ENCODE measurements around the gene RIT1.

DNA sequence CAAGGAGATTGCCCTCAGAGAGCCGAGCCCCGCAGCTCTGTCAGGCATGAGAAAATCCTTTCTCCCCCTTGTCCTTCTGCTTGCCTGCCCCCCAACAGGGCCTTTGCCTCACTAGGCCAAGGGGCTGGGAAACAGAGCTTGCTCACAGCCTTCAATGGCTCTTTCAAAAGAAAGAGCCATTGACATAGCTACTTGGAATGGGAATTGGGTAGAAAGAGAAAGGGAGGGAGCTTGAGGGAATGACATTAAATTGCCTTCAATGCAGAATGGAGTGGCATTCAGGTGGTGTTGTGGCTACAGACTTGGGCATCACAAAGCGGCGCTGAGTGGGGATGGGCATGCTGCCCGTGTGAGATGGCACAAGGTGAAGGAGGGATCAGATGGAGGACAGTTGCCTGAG is 38.6 kb downstream of the RIT1 start:
- TF ChIP-seq, protein P1, sequence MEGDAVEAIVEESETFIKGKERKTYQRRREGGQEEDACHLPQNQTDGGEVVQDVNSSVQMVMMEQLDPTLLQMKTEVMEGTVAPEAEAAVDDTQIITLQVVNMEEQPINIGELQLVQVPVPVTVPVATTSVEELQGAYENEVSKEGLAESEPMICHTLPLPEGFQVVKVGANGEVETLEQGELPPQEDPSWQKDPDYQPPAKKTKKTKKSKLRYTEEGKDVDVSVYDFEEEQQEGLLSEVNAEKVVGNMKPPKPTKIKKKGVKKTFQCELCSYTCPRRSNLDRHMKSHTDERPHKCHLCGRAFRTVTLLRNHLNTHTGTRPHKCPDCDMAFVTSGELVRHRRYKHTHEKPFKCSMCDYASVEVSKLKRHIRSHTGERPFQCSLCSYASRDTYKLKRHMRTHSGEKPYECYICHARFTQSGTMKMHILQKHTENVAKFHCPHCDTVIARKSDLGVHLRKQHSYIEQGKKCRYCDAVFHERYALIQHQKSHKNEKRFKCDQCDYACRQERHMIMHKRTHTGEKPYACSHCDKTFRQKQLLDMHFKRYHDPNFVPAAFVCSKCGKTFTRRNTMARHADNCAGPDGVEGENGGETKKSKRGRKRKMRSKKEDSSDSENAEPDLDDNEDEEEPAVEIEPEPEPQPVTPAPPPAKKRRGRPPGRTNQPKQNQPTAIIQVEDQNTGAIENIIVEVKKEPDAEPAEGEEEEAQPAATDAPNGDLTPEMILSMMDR (conservative IDR thresholded peaks at IDR 0.05; ENCODE audit: low read length) = no peak
- no peak for TF ChIP-seq EZH2phosphoT487 (IDR thresholded peaks at IDR 0.05; ENCODE audit: borderline replicate concordance)
